DOHH2 (cell line): ENCODE data around the gene COP1.

Experiments used
- H3F3A ChIP-seq: fragments of 200-600 bp; sonication (generic), shearing (Covaris generic); 2 replicates; pipeline ENCODE4 v1.6.0; 2016; ENCODE audit warnings: antibody characterized with exemption, mild to moderate bottlenecking; ENCODE audit not compliant: control insufficient read depth, insufficient read depth
- H3K27ac ChIP-seq: fragments of 200-600 bp; sonication (generic); 2 replicates; pipeline ENCODE4 v1.5.1; 2014; ENCODE audit warnings: low read depth, mild to moderate bottlenecking, low read length, moderate library complexity
- H3K27me3 ChIP-seq: fragments of 200-600 bp; sonication (generic); 2 replicates; pipeline ENCODE4 v1.6.1; 2014; ENCODE audit warnings: mild to moderate bottlenecking, low read length, mixed read lengths; ENCODE audit not compliant: control insufficient read depth
- H3K36me3 ChIP-seq: fragments of 200-600 bp; sonication (generic); 2 replicates; pipeline ENCODE4 v1.6.1; 2014; ENCODE audit warnings: mild to moderate bottlenecking, low read length, moderate library complexity, mixed read lengths; ENCODE audit not compliant: control insufficient read depth
- H3K4me1 ChIP-seq: fragments of 200-600 bp; sonication (generic); 2 replicates; pipeline ENCODE4 v1.6.1; 2014; ENCODE audit warnings: mild to moderate bottlenecking, low read length, mixed read lengths; ENCODE audit not compliant: control insufficient read depth
- H3K4me2 ChIP-seq: fragments of 200-600 bp; sonication (generic); 2 replicates; pipeline ENCODE4 v1.6.0; 2014; ENCODE audit warnings: mild to moderate bottlenecking, low read length, moderate library complexity
- H3K4me3 ChIP-seq: fragments of 200-600 bp; sonication (generic); 2 replicates; pipeline ENCODE4 v1.5.1; 2014; ENCODE audit warnings: mild to moderate bottlenecking, low read length, mixed read lengths
- H3K79me2 ChIP-seq: fragments of 200-600 bp; sonication (generic); 2 replicates; pipeline ENCODE4 v1.6.1; 2014; ENCODE audit warnings: mild to moderate bottlenecking, low read length, mixed read lengths; ENCODE audit not compliant: control insufficient read depth
- H3K9me2 ChIP-seq: fragments of 200-600 bp; sonication (generic); replicated peaks from 2 replicates; pipeline ENCODE4 v1.6.1; 2014; ENCODE audit warnings: mild to moderate bottlenecking, low read length, mixed read lengths; ENCODE audit not compliant: control insufficient read depth
- H3K9me3 ChIP-seq: fragments of 200-600 bp; sonication (generic); 2 replicates; pipeline ENCODE4 v1.6.1; 2014; ENCODE audit warnings: antibody characterized with exemption, low read length, mixed read lengths; ENCODE audit not compliant: control insufficient read depth, insufficient read depth
- H4K20me1 ChIP-seq: fragments of 200-600 bp; sonication (generic); 2 replicates; pipeline ENCODE4 v1.6.0; 2014; ENCODE audit warnings: low read depth, mild to moderate bottlenecking, antibody characterized with exemption, low read length, moderate library complexity; ENCODE audit not compliant: control insufficient read depth, insufficient read depth
- CTCF ChIP-seq: fragments of 200-600 bp; sonication (generic); IDR thresholded peaks from one replicate; pipeline ENCODE4 v1.5.1; 2014; ENCODE audit warnings: antibody characterized with exemption, mild to moderate bottlenecking, low read depth, low read length; ENCODE audit not compliant: poor library complexity, severe bottlenecking
- EZH2phosphoT487 ChIP-seq: fragments of 200-600 bp; sonication (generic); IDR thresholded peaks from 2 replicates; pipeline ENCODE4 v1.6.1; 2017; ENCODE audit warnings: borderline replicate concordance, mild to moderate bottlenecking, antibody characterized with exemption, low read length, moderate library complexity, mixed read lengths

Gene COP1

GRCh38 chr1:176073524-176074157 lies 133.4 kb downstream of the COP1 start:
- peaks cover 5% of the 10 kb centered on the region; the same call in 1 of the 2 replicates for H3K9me3 ChIP-seq
- H3K4me2 ChIP-seq, result no peak overlapping the region
- no peaks in the 10 kb centered on the region for H3F3A ChIP-seq
- peaks cover 36% of the 10 kb centered on the region for H3K36me3 ChIP-seq
- H3K9me2 ChIP-seq, result no peaks in the 10 kb centered on the region
- H3K27me3 ChIP-seq, result no peaks in the 10 kb centered on the region
- no peaks in the 10 kb centered on the region; the same call in 1 of the 2 replicates for H4K20me1 ChIP-seq
- no peak overlapping the region for H3K27ac ChIP-seq
- no peaks in the 10 kb centered on the region for H3K4me1 ChIP-seq
- H3K4me3 ChIP-seq, result no peak overlapping the region
- TF ChIP-seq CTCF (peak; percentile 69), EZH2phosphoT487 (no peak)
- H3K79me2 ChIP-seq, result peaks cover 5% of the 10 kb centered on the region

- Histone ChIP-seq H3K4me2 (no peak overlapping the region), H4K20me1 (no peaks in the 10 kb centered on the region; the same call in 1 of the 2 replicates), H3K9me2 (no peaks in the 10 kb centered on the region), H3F3A (no peaks in the 10 kb centered on the region), H3K4me3 (no peak overlapping the region), H3K36me3 (peaks cover 12% of the 10 kb centered on the region), H3K27me3 (no peaks in the 10 kb centered on the region), H3K79me2 (no peaks in the 10 kb centered on the region), H3K9me3 (no peaks in the 10 kb centered on the region), H3K4me1 (no peaks in the 10 kb centered on the region), H3K27ac (no peak overlapping the region)
- TF ChIP-seq CTCF (no peak), EZH2phosphoT487 (no peak)
These were observed 138.2 kb downstream of the COP1 start for GRCh38 chr1:176068901-176069300.

GRCh38 chr1:176068256-176068655 lies 138.8 kb downstream of the COP1 start:
- Histone ChIP-seq H3K9me2 (no peaks in the 10 kb centered on the region), H3K4me3 (no peak overlapping the region), H3K9me3 (no peaks in the 10 kb centered on the region), H3F3A (no peaks in the 10 kb centered on the region), H3K4me1 (no peaks in the 10 kb centered on the region), H3K36me3 (peaks cover 10% of the 10 kb centered on the region), H3K79me2 (no peaks in the 10 kb centered on the region), H3K4me2 (no peak overlapping the region), H3K27me3 (no peaks in the 10 kb centered on the region), H4K20me1 (no peaks in the 10 kb centered on the region; the same call in 1 of the 2 replicates), H3K27ac (no peak overlapping the region)
- no peak for TF ChIP-seq CTCF
- no peak for TF ChIP-seq EZH2phosphoT487

- Histone ChIP-seq H3K27ac (no peak overlapping the region), H3K4me2 (no peak overlapping the region), H4K20me1 (no peaks in the 10 kb centered on the region), H3K36me3 (no peaks in the 10 kb centered on the region), H3K27me3 (no peaks in the 10 kb centered on the region), H3K4me3 (no peak overlapping the region), H3K79me2 (no peaks in the 10 kb centered on the region), H3F3A (no peaks in the 10 kb centered on the region), H3K9me2 (no peaks in the 10 kb centered on the region), H3K4me1 (no peaks in the 10 kb centered on the region), H3K9me3 (no peaks in the 10 kb centered on the region)
- TF ChIP-seq CTCF (no peak), EZH2phosphoT487 (no peak)
These were observed 140.4 kb downstream of the COP1 start for GRCh38 chr1:176066709-176067108.
